Ishikawa (cell line): ENCODE results near the gene CARM1.

Experiments
- CEBPB ChIP-seq: IDR thresholded peaks from 2 replicates; pipeline ENCODE4 v1.6.1; 2012
- CREB1 ChIP-seq: IDR thresholded peaks from 2 replicates; pipeline ENCODE4 v1.6.1; 2012; ENCODE audit warnings: low read depth
- EGR1 ChIP-seq: IDR thresholded peaks from 2 replicates; pipeline ENCODE4 v1.6.1; 2012
- EP300 ChIP-seq: IDR thresholded peaks from 2 replicates; pipeline ENCODE4 v1.6.1; 2012; ENCODE audit warnings: borderline replicate concordance
- FOXM1 ChIP-seq: IDR thresholded peaks from 2 replicates; pipeline ENCODE4 v1.6.1; 2012; ENCODE audit warnings: low read depth, borderline replicate concordance
- NFIC ChIP-seq: IDR thresholded peaks from 2 replicates; pipeline ENCODE4 v1.6.1; 2012
- RAD21 ChIP-seq: IDR thresholded peaks from 2 replicates; pipeline ENCODE4 v1.6.1; 2012; ENCODE audit warnings: low read depth
- TAF1 ChIP-seq: IDR thresholded peaks from 2 replicates; pipeline ENCODE4 v1.6.1; 2012; ENCODE audit warnings: low read depth, mild to moderate bottlenecking
- TCF12 ChIP-seq: IDR thresholded peaks from 2 replicates; pipeline ENCODE4 v1.6.1; 2012; ENCODE audit warnings: low read depth
- TEAD4 ChIP-seq: IDR thresholded peaks from 2 replicates; pipeline ENCODE4 v1.6.1; 2012
- YY1 ChIP-seq: IDR thresholded peaks from 2 replicates; pipeline ENCODE4 v1.6.1; 2012; ENCODE audit warnings: low read depth
- ZBTB7A ChIP-seq: IDR thresholded peaks from 2 replicates; pipeline ENCODE4 v1.6.1; 2012; ENCODE audit warnings: low read depth
- TF ChIP-seq, protein P1 (sequence below): IDR thresholded peaks from 2 replicates; pipeline ENCODE4 v1.6.1; 2012
- TF ChIP-seq, protein P2 (sequence below): IDR thresholded peaks from 2 replicates; pipeline ENCODE4 v1.6.1; 2012; ENCODE audit warnings: low read depth, mild to moderate bottlenecking
- TF ChIP-seq, protein P3 (sequence below): IDR thresholded peaks from 2 replicates; pipeline ENCODE4 v1.6.1; 2012

Gene CARM1

GRCh38 chr19:10913716-10914340 lies 42.5 kb downstream of the CARM1 start:
- TF ChIP-seq FOXM1: no peak
- no peak for TF ChIP-seq ZBTB7A
- TF ChIP-seq CREB1: no peak
- TF ChIP-seq TAF1: no peak
- TF ChIP-seq TEAD4: no peak
- no peak for TF ChIP-seq TCF12
- TF ChIP-seq, protein P1, sequence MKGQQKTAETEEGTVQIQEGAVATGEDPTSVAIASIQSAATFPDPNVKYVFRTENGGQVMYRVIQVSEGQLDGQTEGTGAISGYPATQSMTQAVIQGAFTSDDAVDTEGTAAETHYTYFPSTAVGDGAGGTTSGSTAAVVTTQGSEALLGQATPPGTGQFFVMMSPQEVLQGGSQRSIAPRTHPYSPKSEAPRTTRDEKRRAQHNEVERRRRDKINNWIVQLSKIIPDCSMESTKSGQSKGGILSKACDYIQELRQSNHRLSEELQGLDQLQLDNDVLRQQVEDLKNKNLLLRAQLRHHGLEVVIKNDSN: no peak
- no peak for TF ChIP-seq YY1
- no peak for TF ChIP-seq EGR1
- TF ChIP-seq CEBPB: no peak
- no peak for TF ChIP-seq RAD21
- TF ChIP-seq NFIC: no peak
- TF ChIP-seq, protein P2, sequence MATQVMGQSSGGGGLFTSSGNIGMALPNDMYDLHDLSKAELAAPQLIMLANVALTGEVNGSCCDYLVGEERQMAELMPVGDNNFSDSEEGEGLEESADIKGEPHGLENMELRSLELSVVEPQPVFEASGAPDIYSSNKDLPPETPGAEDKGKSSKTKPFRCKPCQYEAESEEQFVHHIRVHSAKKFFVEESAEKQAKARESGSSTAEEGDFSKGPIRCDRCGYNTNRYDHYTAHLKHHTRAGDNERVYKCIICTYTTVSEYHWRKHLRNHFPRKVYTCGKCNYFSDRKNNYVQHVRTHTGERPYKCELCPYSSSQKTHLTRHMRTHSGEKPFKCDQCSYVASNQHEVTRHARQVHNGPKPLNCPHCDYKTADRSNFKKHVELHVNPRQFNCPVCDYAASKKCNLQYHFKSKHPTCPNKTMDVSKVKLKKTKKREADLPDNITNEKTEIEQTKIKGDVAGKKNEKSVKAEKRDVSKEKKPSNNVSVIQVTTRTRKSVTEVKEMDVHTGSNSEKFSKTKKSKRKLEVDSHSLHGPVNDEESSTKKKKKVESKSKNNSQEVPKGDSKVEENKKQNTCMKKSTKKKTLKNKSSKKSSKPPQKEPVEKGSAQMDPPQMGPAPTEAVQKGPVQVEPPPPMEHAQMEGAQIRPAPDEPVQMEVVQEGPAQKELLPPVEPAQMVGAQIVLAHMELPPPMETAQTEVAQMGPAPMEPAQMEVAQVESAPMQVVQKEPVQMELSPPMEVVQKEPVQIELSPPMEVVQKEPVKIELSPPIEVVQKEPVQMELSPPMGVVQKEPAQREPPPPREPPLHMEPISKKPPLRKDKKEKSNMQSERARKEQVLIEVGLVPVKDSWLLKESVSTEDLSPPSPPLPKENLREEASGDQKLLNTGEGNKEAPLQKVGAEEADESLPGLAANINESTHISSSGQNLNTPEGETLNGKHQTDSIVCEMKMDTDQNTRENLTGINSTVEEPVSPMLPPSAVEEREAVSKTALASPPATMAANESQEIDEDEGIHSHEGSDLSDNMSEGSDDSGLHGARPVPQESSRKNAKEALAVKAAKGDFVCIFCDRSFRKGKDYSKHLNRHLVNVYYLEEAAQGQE: no peak
- TF ChIP-seq EP300: no peak

DNA sequence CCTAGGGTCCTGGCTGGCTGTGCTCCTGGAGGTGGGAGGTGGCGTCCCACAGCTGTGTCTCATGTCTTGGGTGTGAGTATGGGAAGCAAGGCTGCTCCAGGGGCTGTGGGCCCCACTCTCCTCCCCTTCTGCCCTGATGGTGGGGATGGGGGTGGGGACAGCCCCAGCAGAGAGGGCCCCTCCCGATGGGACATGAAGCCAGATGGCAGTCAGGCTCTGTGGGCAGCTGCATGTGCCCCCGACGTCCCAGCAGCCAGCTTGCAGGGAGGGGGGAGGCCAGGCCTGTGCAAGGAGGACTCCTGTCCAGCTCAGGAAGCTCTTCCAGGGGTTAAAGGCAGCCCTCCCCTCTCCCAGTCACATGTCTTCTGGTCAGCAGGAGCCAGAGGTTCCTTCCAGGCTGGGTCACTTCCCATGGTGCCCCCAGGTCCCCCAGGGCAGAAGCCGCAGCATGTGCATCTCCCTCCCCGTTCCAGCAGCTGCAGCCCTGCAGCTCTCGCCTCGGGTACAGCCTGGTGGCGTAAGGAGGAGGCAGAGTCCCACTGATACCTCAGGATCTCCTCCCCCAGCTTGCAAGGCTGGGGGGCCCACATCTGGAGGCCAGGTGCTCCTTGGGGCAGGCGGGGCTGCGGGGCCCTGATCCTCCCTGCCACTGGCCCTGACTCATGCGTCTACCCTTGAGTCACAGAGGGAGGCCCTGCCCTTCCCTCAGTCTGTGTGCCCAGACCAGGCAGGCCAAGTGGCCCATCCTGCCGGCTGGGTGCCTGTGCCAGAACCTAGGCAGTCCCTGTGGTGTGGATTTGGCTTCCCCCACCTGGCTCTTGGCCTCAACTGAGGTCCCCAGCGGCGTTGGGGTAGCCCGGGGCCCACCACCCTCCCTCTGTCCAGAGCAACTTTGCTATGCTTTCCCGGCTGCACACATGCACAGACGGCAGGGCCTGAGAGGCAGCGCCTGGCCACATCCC lies 44.1 kb downstream of the CARM1 start:
- TF ChIP-seq ZBTB7A: no peak
- TF ChIP-seq CEBPB: no peak
- TF ChIP-seq, protein P2: no peak
- TF ChIP-seq, protein P3, sequence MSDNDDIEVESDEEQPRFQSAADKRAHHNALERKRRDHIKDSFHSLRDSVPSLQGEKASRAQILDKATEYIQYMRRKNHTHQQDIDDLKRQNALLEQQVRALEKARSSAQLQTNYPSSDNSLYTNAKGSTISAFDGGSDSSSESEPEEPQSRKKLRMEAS: no peak
- TF ChIP-seq CREB1: no peak
- TF ChIP-seq, protein P1: no peak
- no peak for TF ChIP-seq TEAD4

GRCh38 chr19:10916602-10917001 lies 45.2 kb downstream of the CARM1 start:
- TF ChIP-seq EP300 (no peak), ZBTB7A (no peak), TEAD4 (no peak), NFIC (no peak), RAD21 (no peak), CREB1 (no peak)
- TF ChIP-seq, protein P1: no peak

GRCh38 chr19:10918359-10918758 lies 47.0 kb downstream of the CARM1 start:
- TF ChIP-seq EP300 (no peak), FOXM1 (no peak), ZBTB7A (no peak), TEAD4 (no peak), TCF12 (no peak), CREB1 (no peak), YY1 (no peak), EGR1 (no peak), CEBPB (no peak), TAF1 (no peak), NFIC (no peak), RAD21 (no peak)
- TF ChIP-seq, protein P1: no peak
- TF ChIP-seq, protein P2: no peak
- TF ChIP-seq, protein P3: no peak
